K562 (cell line): ENCODE data around the gene ATP8A1. TPM values are rescaled to one million over a fixed set of nuclear protein-coding genes. Genes with fewer than 3 reads are reported as not detected.

ENCODE experiments used
- ATAC-seq: fragments of 200-7000 bp; cut with Tn5 transposase; 3 replicates; pipeline ENCODE4 v1.9.1; 2020; ENCODE audit warnings: moderate library complexity
- BruUV-seq: library from RNA; stranded (reverse); fragments of 400-500 nt; replicated peaks from 2 replicates; lab custom pipeline; 2021; lab: Mats Ljungman, UMichigan
- CTCF ChIA-PET: fragments of 300-600 bp; formaldehyde crosslinking; extraction: SDS; loops from one replicate; lab custom pipeline; 2021; ENCODE audit warnings: low intra/inter-chr PET ratio; lab: Yijun Ruan, JAX
- POLR2A ChIA-PET: fragments of 300-600, 350-650 bp; sonication (Branson Sonifier 250); formaldehyde crosslinking; extraction: SDS; loops from one replicate; lab custom pipeline; 2021; ENCODE audit warnings: antibody characterized with exemption, inconsistent platforms; lab: Yijun Ruan, JAX
- DNase-seq, 4 experiments: peaks; one replicate each; pipeline versions ENCODE4 v3.0.0 to v3.0.0-alpha.2; 2011 to 2018; ENCODE audit warnings: low spot score in 3 of 4, mixed read lengths in 3 of 4; ENCODE audit errors: extremely low read depth in 1 of 4
- FAIRE-seq: peaks from 2 replicates; lab custom pipeline; 2011; peaks lifted over from hg19 to GRCh38; lab: Jason Lieb, UNC
- H2AFZ ChIP-seq: 2 replicates; pipeline ENCODE4 v1.6.0; 2011; ENCODE audit warnings: low read depth, low read length, control low read depth, inconsistent platforms
- H3K27ac ChIP-seq: fragments of 200-600 bp; 3 replicates; pipeline ENCODE4 v1.8.0; 2011; ENCODE audit warnings: low read depth, mild to moderate bottlenecking, control low read depth, inconsistent platforms, low read length, moderate library complexity, mixed read lengths; ENCODE audit errors: extremely low read depth
- H3K27me3 ChIP-seq, 2 experiments: fragments of 300-600 bp in 1 of 2; 2 replicates in 1 of 2; 3 replicates in 1 of 2; pipeline versions ENCODE4 v1.6.0 to v1.8.0; 2011; ENCODE audit warnings: inconsistent platforms in 2 of 2, low read length in 2 of 2, mild to moderate bottlenecking in 1 of 2, mixed read lengths in 1 of 2, moderate library complexity in 1 of 2; ENCODE audit not compliant: control insufficient read depth in 2 of 2, insufficient read depth in 2 of 2
- H3K36me3 ChIP-seq: fragments of 300-600 bp; 3 replicates; pipeline ENCODE4 v1.8.0; 2011; ENCODE audit warnings: mild to moderate bottlenecking, low read length, inconsistent platforms; ENCODE audit not compliant: control insufficient read depth, insufficient read depth
- H3K4me1 ChIP-seq, 2 experiments: fragments of 200-600 bp in 1 of 2; replicated peaks in 1 of 2; 2 replicates in 1 of 2; 3 replicates in 1 of 2; pipeline versions ENCODE4 v1.5.1 to v1.8.0; 2011; ENCODE audit warnings: inconsistent platforms in 2 of 2, low read length in 2 of 2, mild to moderate bottlenecking in 1 of 2, mixed read lengths in 1 of 2, moderate library complexity in 1 of 2; ENCODE audit not compliant: control insufficient read depth in 2 of 2, insufficient read depth in 2 of 2
- H3K4me2 ChIP-seq: 2 replicates; pipeline ENCODE4 v1.6.1; 2011; ENCODE audit warnings: low read length, control low read depth, inconsistent platforms, mixed read lengths; ENCODE audit not compliant: insufficient read depth
- H3K4me3 ChIP-seq: fragments of 200-600 bp; sonication (generic), shearing (Covaris generic); 2 replicates; pipeline ENCODE4 v1.5.1; 2016; ENCODE audit warnings: control low read depth, inconsistent platforms
- H3K79me2 ChIP-seq: fragments of 200-600 bp; 3 replicates; pipeline ENCODE4 v1.8.0; 2011; ENCODE audit warnings: low read length, inconsistent platforms; ENCODE audit not compliant: control insufficient read depth, insufficient read depth
- H3K9ac ChIP-seq, 2 experiments: 2 replicates each; pipeline versions ENCODE4 v1.6.0 to v1.6.1; 2011; ENCODE audit warnings: low read depth in 2 of 2, low read length in 2 of 2, control low read depth in 1 of 2, inconsistent platforms in 1 of 2, mild to moderate bottlenecking in 1 of 2, mixed read lengths in 1 of 2; ENCODE audit not compliant: insufficient read depth in 1 of 2
- H3K9me1 ChIP-seq: one replicate; pipeline ENCODE4 v1.6.0; 2011; ENCODE audit warnings: inconsistent platforms, mild to moderate bottlenecking, low read length, moderate library complexity; ENCODE audit not compliant: control insufficient read depth, insufficient read depth
- H3K9me3 ChIP-seq: replicated peaks from 2 replicates; pipeline ENCODE4 v1.5.1; 2011; ENCODE audit warnings: low read depth, low read length, inconsistent platforms; ENCODE audit not compliant: control insufficient read depth, insufficient read depth
- H4K20me1 ChIP-seq: replicated peaks from 2 replicates; pipeline ENCODE4 v1.6.1; 2011; ENCODE audit warnings: low read length, inconsistent platforms, mixed read lengths; ENCODE audit not compliant: control insufficient read depth, insufficient read depth
- HDAC8 ChIP-seq: fragments of 450-650 bp; IDR thresholded peaks from 2 replicates; pipeline ENCODE4 v1.6.1; 2016; ENCODE audit warnings: mild to moderate bottlenecking, missing genetic modification characterization, moderate library complexity, missing compliant biosample characterization
- KLF1 ChIP-seq: fragments of 450-650 bp; IDR thresholded peaks from 2 replicates; pipeline ENCODE4 v1.6.1; 2016; ENCODE audit warnings: missing genetic modification characterization, missing compliant biosample characterization
- STAT5B ChIP-seq: fragments of 250-450 bp; sonication (Bioruptor Pico); IDR thresholded peaks from 2 replicates; pipeline ENCODE4 v1.8.0; 2021; ENCODE audit warnings: mild to moderate bottlenecking, inconsistent platforms
- WGBS: fragments of 100-300 bp; shearing (Covaris generic); methylation state at CpG from one replicate; pipeline ENCODE4 v1.1.6; 2016; ENCODE audit warnings: low coverage, mixed read lengths; ENCODE audit not compliant: insufficient coverage; ENCODE audit errors: missing lambda C conversion rate; 5-methylcytosine and 5-hydroxymethylcytosine counted together
- in situ Hi-C: fragments of 300-500 bp; cut with MboI; formaldehyde crosslinking; loops from 4 replicates; pipeline ENCODE4 v1.15.0; 2018; ENCODE audit warnings: inconsistent platforms, mixed read lengths
- intact Hi-C: fragments of 100-400 bp; cut with micrococcal nuclease; formaldehyde crosslinking; loops from 2 replicates; pipeline ENCODE4 v1.14.2; 2022
- polyA plus RNA-seq, 8 experiments: library from polyadenylated mRNA; depleted of rRNA in 4 of 8; stranded (reverse) in 5 of 8; unstranded in 3 of 8; fragments of >200 nt; fragmentation: Nextera tagmentation in 2 of 8; fragmentation: Illumina TruSeq in 1 of 8; extraction: Ambion mirVana in 2 of 8; extraction: Trizol in 1 of 8; gene quantifications; 2 replicates each; pipeline versions ENCODE4 v1.2.1 to v1.2.3, GENCODE V29; 2011 to 2014; ENCODE audit warnings: inconsistent platforms in 1 of 8, missing spikeins in 1 of 8
- total RNA-seq, 7 experiments: library from RNA; depleted of rRNA in 6 of 7; stranded (reverse); fragments of >200 nt in 6 of 7; fragmentation: Illumina TruSeq in 2 of 7; extraction: Trizol in 2 of 7; gene quantifications; 2 replicates each; pipeline versions ENCODE4 v1.2.1 to v1.2.3, GENCODE V29; 2011 to 2021; ENCODE audit warnings: low replicate concordance in 1 of 7
- TF ChIP-seq, protein P1 (sequence below): fragments of 250-450 bp; sonication (Bioruptor Pico); IDR thresholded peaks from 2 replicates; pipeline ENCODE4 v1.6.1; 2021; ENCODE audit warnings: mild to moderate bottlenecking
- TF ChIP-seq, protein P2 (sequence below): sonication (generic); formaldehyde crosslinking; IDR thresholded peaks from 2 replicates; pipeline ENCODE4 v1.8.0; 2022; ENCODE audit warnings: missing genetic modification reagents, mild to moderate bottlenecking, moderate library complexity, borderline replicate concordance

The ATP8A1 gene
- total and polyA plus RNA-seq, 9 of the 15 experiments (the other 6 are each of a cell fraction or from before 2014, with no cell fraction given) = 0.05 to 0.29 (median 0.07) TPM; not detected in 2

DNA sequence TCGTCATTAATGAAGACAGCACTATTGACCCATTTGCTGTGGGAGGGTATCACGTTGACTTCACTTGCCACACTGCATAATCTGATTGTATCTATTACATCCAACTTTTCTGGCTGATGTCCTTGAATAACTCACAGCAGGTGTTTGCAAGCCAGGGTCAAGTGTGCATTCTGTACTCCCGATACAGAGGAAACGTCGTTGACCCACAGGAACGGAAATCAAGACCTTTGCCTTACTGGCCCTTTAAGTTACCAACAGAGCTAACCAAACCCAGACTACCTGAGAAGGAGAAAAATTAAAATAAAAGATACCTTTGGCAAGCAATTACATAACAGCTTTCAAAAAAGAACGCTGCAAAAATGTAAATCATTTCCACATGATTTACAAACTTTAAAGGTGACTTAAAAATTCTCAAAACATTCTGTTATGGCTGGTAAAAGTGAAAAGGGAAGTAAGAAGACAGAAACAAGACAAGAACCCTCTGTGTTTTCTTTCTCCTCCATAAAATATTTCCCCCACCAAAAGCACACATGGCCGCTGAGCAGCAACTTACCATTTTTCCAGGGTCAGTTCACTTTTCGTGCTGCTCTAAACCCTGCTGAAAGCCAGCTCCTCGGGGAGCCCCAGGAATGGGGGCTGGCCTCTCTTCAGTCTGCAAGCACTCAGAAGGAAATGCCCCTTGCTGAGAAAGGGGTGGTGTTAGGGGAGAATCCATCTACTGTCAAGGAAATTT is 266.1 kb downstream of the ATP8A1 start:
- H3K4me1 ChIP-seq = no peaks in the 10 kb centered on the region
- BruUV-seq = no TSS peak
- ChIA-PET CTCF (no interaction called here), POLR2A (interaction anchor here (0.5 kb wide), 1 partner anchor 49 kb away, joined by 3 read pairs; no protein-coding TSS in a partner anchor)
- H3K79me2 ChIP-seq = no peaks in the 10 kb centered on the region
- H3K27ac ChIP-seq = no peak overlapping the region
- FAIRE-seq (no peak), DNase-seq (no peak), ATAC-seq (no peak)
- no peaks in the 10 kb centered on the region for H3K27me3 ChIP-seq
- no peaks in the 10 kb centered on the region for H3K9me1 ChIP-seq
- H3K9ac ChIP-seq = no peak overlapping the region
- no peaks in the 10 kb centered on the region for H3K9me3 ChIP-seq
- in situ Hi-C loops (no loop called here), intact Hi-C loops (no loop called here)
- no peaks in the 10 kb centered on the region for H3K36me3 ChIP-seq
- WGBS = under 1% methylated on average over 10 of the region's 10 CpGs
- H3K4me3 ChIP-seq = no peak overlapping the region
- TF ChIP-seq STAT5B (CRISPR knock-in tag) = no peak
- TF ChIP-seq KLF1 (tag) = no peak
- no peak for TF ChIP-seq HDAC8
- TF ChIP-seq, protein P1, sequence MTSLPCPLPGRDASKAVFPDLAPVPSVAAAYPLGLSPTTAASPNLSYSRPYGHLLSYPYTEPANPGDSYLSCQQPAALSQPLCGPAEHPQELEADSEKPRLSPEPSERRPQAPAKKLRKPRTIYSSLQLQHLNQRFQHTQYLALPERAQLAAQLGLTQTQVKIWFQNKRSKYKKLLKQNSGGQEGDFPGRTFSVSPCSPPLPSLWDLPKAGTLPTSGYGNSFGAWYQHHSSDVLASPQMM (CRISPR knock-in tag) = no peak
- TF ChIP-seq, protein P2, sequence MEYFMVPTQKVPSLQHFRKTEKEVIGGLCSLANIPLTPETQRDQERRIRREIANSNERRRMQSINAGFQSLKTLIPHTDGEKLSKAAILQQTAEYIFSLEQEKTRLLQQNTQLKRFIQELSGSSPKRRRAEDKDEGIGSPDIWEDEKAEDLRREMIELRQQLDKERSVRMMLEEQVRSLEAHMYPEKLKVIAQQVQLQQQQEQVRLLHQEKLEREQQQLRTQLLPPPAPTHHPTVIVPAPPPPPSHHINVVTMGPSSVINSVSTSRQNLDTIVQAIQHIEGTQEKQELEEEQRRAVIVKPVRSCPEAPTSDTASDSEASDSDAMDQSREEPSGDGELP = no peak
- H2AFZ ChIP-seq = no peak overlapping the region
- H3K4me2 ChIP-seq = no peak overlapping the region
- H4K20me1 ChIP-seq = no peaks in the 10 kb centered on the region
